Urinary bladder (tissue), 4 donors: ENCODE results near the gene SHC4. TPM values are rescaled to one million over a fixed set of nuclear protein-coding genes. Genes with fewer than 3 reads are reported as not detected.

Experiments used
- DNase-seq: peaks from one replicate; pipeline ENCODE4 v3.0.0-alpha.2; 2015; ENCODE audit errors: extremely low spot score
- H3K27ac ChIP-seq: one replicate; pipeline ENCODE4 v1.5.1; 2013; ENCODE audit warnings: low read depth, mild to moderate bottlenecking, moderate library complexity
- H3K36me3 ChIP-seq: one replicate; pipeline ENCODE4 v1.6.1; 2013; ENCODE audit warnings: mild to moderate bottlenecking, moderate library complexity; ENCODE audit not compliant: insufficient read depth
- H3K4me1 ChIP-seq: one replicate; pipeline ENCODE4 v1.6.1; 2013; ENCODE audit warnings: mild to moderate bottlenecking, moderate library complexity; ENCODE audit not compliant: insufficient read depth
- H3K4me3 ChIP-seq: one replicate; pipeline ENCODE4 v1.5.1; 2013; ENCODE audit warnings: low read depth, low read length
- WGBS: extraction: QIAGEN DNeasy Blood & Tissue Kit; methylation state at CpG from one replicate; pipeline ENCODE4 v1.1.7; 2013; 5-methylcytosine and 5-hydroxymethylcytosine counted together
- polyA plus RNA-seq: library from polyadenylated mRNA; stranded (reverse); fragments of 200-250 nt; gene quantifications from one replicate; pipeline ENCODE4 v1.2.3, GENCODE V29; 2013
- total RNA-seq: library from RNA; depleted of rRNA; stranded (reverse); fragments of >200 nt; gene quantifications from one replicate; pipeline ENCODE4 v1.2.3, GENCODE V29; 2014
- donor health status: healthy with polysubstance abuse.
- donor health status: healthy.

Gene SHC4, protein sequence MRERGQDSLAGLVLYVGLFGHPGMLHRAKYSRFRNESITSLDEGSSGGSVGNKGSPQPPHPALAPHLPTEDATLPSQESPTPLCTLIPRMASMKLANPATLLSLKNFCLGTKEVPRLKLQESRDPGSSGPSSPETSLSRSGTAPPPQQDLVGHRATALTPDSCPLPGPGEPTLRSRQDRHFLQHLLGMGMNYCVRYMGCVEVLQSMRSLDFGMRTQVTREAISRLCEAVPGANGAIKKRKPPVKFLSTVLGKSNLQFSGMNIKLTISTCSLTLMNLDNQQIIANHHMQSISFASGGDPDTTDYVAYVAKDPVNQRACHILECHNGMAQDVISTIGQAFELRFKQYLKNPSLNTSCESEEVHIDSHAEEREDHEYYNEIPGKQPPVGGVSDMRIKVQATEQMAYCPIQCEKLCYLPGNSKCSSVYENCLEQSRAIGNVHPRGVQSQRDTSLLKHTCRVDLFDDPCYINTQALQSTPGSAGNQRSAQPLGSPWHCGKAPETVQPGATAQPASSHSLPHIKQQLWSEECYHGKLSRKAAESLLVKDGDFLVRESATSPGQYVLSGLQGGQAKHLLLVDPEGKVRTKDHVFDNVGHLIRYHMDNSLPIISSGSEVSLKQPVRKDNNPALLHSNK
- total RNA-seq (8.8 TPM), polyA plus RNA-seq (0.68 TPM)

DNA sequence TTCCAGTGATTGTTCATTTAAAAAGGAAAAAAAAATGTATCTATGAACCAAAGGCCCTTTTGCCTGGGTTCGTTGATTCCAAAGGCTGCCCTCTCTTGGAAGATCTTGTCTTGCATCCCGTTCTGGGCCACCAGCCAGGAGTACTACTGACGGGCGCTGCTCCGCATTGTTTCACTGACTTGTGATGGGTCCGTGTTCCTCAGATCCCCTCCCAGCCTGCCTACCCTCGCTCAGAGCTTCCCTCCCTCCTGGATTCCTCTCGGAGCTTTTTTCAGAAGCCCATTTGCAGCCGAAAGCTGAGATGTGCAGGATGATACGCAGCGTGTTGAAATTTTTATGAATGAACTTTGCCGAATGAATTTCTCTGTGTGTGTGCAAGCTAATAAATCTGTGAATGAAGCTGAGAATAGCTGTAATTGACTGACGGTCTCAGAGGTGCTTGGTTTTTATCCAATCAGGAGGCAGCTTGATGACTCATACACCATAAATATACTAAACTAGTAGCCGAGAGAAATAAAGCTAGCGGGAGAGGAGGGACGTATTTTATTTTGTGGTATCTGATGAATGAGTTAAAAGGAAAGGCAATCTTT, at the start of gene SHC4:
Gene SHC4, minus strand, starts transcription at position 396 of the 590 bp plus-strand sequence. CDS start 904 bp downstream, outside the sequence.
- Histone ChIP-seq H3K36me3 (no peaks in the 10 kb centered on the region), H3K27ac (no peak within 1 kb of the TSS), H3K4me1 (no peaks in the 10 kb centered on the region), H3K4me3 (peak within 1 kb of the TSS; percentile 38)
- peak; percentile 61 for DNase-seq
- under 1% methylated on average over 16 of the region's 16 CpGs for WGBS

DNA sequence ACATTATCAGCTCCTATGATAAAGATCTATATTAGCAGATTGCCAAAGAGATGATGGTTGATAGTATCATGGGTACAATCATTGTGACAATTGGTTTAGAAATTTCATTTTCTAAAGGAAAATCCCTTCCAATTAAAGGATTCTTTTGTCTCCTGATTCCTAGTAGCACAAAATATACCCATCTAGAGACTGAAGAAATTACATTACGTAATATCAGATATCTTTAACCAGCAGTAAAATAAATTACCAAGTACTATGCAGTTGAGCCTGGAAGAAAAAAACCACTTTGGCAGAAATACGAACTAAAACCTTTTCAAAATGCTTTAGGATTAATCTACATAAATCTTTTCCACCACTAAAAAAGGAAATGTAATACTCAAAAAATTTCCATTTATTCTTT, 35.6 kb upstream of the SHC4 start:
- peaks cover 8% of the 10 kb centered on the region for H3K36me3 ChIP-seq
- no peak overlapping the region for H3K4me3 ChIP-seq
- no peaks in the 10 kb centered on the region for H3K4me1 ChIP-seq
- DNase-seq, result no peak
- H3K27ac ChIP-seq, result no peak overlapping the region
- WGBS, result 75% methylated on average over 2 of the region's 2 CpGs

DNA sequence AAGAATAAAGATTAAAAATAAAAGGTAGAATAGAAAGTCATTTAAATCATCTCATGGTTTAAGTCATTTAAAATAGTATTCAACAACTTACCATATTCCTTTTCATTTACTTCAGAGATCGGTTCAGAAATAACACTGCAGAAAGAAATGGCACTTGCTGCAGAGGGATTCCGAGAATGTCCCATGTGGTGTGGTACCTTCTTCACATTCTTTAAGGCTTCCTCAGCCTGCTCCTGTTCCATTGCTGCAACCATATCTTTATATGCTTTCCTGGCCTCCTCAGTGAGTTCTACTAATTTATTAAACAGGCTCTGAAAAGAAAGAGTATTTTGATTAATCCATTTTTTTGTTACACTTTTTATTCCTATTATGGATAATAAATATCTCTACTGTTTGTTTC, 32.6 kb upstream of the SHC4 start:
- Histone ChIP-seq H3K4me3 (no peak overlapping the region), H3K27ac (no peak overlapping the region), H3K4me1 (no peaks in the 10 kb centered on the region), H3K36me3 (peaks cover 8% of the 10 kb centered on the region)
- DNase-seq, result no peak
- 94% methylated on average over 2 of the region's 2 CpGs for WGBS

DNA sequence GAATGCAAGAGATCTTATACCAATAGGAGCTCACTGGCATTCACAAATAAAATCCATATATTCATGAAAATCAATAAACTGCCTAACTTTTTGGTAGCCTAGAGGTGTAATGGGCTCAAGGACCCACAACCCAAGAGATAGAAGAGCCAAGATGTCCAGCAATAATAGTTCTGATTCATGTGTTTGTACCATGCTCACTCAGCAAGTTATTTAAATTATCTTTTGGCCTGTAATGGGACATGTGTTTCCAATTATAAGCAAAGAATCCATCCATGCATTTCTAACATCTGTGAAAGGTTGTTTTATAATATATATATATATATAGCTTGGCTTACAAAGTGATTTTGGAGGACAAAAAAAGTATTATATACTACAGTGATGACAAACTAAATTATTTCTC, 29.7 kb upstream of the SHC4 start:
- H3K36me3 ChIP-seq, result peaks cover 4% of the 10 kb centered on the region
- DNase-seq, result no peak

DNA sequence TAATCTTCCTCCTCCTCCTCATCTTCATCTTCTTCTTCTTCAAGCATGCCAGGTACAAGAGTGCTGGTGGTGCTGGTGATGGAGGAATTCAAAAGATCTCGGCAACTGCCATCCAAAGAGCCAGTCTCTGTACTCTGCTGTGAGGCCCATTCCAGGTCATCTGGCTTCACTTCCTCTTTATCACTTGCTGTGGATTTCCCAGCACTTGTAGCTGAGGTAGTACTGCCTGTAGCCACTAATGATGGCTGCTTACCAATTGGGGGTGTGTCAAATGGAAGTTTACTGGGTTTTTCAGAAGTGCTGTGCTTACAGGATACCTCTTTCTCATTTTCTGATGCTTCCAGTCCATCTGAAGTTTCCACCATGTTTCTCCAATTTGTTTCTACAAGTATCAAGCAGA, 28.8 kb upstream of the SHC4 start:
- no peaks in the 10 kb centered on the region for H3K4me1 ChIP-seq
- H3K27ac ChIP-seq, result no peak overlapping the region
- no peak for DNase-seq
- H3K4me3 ChIP-seq, result no peak overlapping the region
- peaks cover 4% of the 10 kb centered on the region for H3K36me3 ChIP-seq
- 90% methylated on average over 1 of the region's 1 CpG for WGBS

More for the DNA sequence above, 29.7 kb upstream of the SHC4 start:
- H3K27ac ChIP-seq, result no peak overlapping the region
- no peaks in the 10 kb centered on the region for H3K4me1 ChIP-seq
- no peak overlapping the region for H3K4me3 ChIP-seq

DNA sequence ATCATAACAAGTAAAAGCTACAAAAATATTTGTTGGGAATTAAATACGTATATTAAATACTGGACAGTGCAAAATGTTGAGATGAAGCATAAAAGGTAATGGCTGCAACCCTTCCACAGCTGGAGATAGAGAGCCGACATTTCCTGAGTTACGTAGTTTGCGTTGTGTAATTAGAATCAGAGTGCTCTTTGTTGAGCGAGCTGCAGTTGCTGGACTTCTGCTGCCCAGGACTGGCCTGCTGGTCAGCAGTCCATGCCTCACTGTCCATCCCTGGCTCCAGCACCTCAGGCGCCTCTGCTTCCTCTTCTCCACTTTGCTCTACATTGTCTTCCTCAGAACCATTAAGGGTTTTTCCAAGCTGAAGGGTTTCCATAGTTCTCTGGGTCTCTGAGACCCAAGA, 28.4 kb upstream of the SHC4 start:
- no peak for DNase-seq
- Histone ChIP-seq H3K27ac (no peak overlapping the region), H3K4me3 (no peak overlapping the region), H3K36me3 (peaks cover 4% of the 10 kb centered on the region), H3K4me1 (no peaks in the 10 kb centered on the region)
- WGBS, result 98% methylated on average over 6 of the region's 6 CpGs

DNA sequence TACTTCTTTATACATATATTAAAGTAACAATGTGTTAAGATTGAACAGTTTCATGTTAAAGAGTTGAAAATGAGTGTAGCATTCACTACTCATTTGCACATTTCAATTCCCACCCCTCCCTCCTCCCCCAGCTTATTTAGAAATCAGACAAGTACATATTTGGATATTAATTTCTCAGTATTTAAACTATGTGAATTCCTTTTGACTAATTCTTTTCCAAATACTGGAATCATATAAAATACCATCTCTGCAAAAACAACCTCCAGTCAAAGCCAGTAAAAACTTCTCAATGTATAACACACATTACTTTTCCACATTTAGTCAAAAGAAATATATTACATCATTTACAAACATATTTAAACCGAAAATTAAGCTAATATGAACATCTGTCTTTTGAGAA, 25.5 kb upstream of the SHC4 start:
- no peak for DNase-seq
- Histone ChIP-seq H3K4me1 (peaks cover 2% of the 10 kb centered on the region), H3K4me3 (no peak overlapping the region), H3K27ac (no peak overlapping the region), H3K36me3 (no peaks in the 10 kb centered on the region)
- 71% methylated on average over 1 of the region's 1 CpG for WGBS

DNA sequence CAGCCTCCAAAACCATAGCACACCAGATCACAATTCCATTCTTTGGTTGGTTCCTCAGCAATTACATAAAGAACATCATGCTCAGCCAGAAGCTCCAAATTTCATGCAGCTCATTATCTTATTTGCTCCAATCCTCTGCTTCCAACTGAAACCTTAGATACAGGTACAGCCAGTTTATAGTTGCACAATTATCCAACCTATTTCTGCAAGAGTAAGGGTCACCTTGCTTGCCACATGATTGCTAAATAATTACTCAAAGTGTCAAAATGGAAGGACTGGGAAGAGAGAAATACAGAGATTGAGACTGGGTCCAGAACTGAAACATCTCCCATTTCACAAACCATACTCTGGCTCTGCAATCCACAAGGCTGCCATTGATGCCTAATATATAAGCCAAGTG, 23.4 kb upstream of the SHC4 start:
- DNase-seq, result no peak
- H3K27ac ChIP-seq, result no peak overlapping the region
- H3K4me3 ChIP-seq, result no peak overlapping the region
- H3K36me3 ChIP-seq, result no peaks in the 10 kb centered on the region
- peaks cover 2% of the 10 kb centered on the region for H3K4me1 ChIP-seq

DNA sequence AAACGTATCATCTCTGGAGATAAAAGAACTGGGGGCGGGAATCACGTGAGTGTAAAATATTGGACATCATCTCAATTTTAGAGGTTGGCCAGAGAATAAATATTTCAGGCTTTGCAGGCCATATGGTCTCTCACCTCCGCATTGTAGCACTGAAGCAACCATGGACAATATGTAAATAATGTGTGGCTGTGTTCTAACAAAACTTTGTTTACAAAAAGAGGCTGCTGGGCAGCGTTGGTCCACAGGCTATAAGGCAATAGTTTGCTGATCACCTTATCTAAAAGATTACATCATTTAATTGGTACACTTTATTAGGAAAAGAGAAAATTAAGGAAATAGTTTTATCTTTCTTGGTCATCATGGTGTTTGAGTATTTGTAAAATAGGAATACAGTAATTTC, 22.5 kb upstream of the SHC4 start:
- WGBS, result 62% methylated on average over 5 of the region's 5 CpGs
- DNase-seq, result no peak
- Histone ChIP-seq H3K4me3 (no peak overlapping the region), H3K36me3 (no peaks in the 10 kb centered on the region), H3K4me1 (peaks cover 2% of the 10 kb centered on the region), H3K27ac (no peak overlapping the region)

DNA sequence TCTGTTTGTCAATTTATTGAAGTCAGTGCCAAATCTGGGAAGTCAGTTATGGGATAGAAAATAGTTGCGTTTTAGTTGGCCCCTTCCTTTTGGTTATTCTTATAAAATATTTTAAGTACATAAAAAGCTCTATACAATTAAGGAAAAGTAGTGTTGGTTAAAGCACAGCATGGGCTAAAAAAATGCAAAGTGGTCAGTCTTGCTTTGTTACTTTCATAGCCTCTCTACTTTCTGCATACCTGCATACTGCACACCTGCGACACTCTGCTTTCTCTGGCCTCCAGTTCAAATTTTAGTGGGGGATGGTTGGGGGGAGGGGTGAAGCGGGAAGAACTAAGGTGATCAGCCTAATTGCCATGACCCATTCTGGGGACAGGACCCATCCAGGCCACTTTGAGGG, 21.8 kb upstream of the SHC4 start:
- H3K4me1 ChIP-seq, result peaks cover 2% of the 10 kb centered on the region
- no peak for DNase-seq
- H3K36me3 ChIP-seq, result no peaks in the 10 kb centered on the region
- H3K4me3 ChIP-seq, result no peak overlapping the region
- no peak overlapping the region for H3K27ac ChIP-seq
- 78% methylated on average over 3 of the region's 3 CpGs for WGBS

DNA sequence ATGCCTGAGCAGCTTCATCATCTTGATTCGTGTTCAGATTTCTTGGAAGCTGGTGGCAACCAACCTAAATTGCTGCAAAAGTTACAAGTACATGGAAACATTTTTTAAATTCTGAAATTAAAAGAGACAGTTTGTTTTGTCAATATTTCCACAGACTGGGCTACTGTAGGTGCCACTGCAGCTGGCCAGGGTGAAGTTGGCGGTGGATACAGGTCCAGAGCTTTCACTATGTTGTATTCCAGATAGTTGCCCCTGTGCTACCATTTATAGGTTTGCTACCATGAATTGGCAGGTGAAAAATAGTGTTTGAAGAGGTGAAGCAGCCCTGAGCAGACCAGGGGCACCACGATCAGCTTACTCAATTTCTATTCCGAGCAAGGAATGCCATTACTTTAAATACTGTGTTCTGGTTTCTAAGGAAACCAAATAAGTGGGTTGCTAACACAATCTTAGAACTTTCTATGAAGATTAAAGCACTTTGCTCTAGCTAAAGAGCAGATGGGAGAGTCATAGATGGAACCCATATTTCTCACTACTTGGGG, 21.2 kb upstream of the SHC4 start:
- H3K27ac ChIP-seq, result no peak overlapping the region
- no peak for DNase-seq
- no peak overlapping the region for H3K4me3 ChIP-seq
- WGBS, result 43% methylated on average over 4 of the region's 4 CpGs
- peaks cover 2% of the 10 kb centered on the region for H3K4me1 ChIP-seq
- no peaks in the 10 kb centered on the region for H3K36me3 ChIP-seq

DNA sequence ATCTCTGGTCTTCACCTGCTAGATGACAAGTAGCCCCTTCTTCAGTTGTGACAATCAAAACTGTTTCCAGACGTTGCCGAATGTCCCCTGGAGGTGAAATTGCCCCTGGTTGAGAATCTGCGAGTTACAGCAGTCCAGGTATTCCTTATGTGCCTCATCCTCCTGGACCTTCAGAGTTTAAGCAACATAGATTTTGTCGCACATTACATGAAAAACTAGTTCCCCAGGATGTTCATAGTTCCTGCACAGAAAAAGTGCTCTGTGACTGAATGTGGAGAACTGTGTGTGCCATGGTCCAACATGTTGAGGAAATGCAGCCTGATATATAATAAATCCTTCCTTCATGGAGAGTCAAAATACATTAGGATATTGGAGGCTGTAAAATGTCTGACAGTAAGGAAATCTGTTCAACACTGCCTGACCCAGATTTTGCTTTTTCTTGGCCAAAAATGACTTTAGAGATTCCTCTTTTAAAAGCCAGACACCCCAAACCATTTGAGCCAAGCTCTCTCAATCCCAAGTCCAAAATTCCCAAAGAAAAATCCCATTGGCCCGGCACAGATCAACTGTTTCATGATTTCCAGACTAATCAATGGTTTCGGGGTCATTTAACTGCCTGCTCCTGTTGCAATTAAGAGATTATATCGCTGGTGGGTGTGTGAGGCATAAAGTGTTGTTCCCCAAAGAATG, 20.4 kb upstream of the SHC4 start:
- WGBS, result 88% methylated on average over 7 of the region's 7 CpGs
- Histone ChIP-seq H3K36me3 (no peaks in the 10 kb centered on the region), H3K4me3 (no peak overlapping the region), H3K4me1 (peaks cover 2% of the 10 kb centered on the region), H3K27ac (no peak overlapping the region)
- DNase-seq, result no peak

DNA sequence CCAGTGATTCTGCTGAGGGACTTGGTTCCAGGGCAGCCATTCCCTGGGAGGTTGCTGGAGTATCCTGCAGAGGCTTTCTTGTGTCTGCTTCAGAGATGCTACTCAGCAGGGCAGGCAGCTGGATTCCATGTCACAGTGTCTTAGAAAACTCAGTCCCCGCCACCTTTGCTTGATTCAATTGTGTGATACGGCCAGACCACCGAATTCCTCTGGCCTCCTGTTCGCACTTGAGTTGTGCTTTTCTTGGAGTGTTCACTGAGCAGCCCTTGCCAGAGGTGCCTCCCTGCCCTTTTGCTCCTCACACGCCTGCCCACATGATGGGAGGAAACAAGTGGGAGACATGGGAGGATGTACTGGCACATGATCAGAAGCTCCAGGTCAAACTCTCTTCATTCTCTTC, 19.6 kb upstream of the SHC4 start:
- WGBS, result 80% methylated on average over 5 of the region's 5 CpGs
- Histone ChIP-seq H3K4me3 (no peak overlapping the region), H3K36me3 (no peaks in the 10 kb centered on the region), H3K27ac (no peak overlapping the region), H3K4me1 (peaks cover 2% of the 10 kb centered on the region)
- no peak for DNase-seq
